H9 (cell line): ENCODE measurements around the gene ELOA. TPM values are rescaled to one million over a fixed set of nuclear protein-coding genes. Genes with fewer than 3 reads are reported as not detected.

Experiments
- DNase-seq: peaks from one replicate; pipeline ENCODE4 v3.0.0-alpha.2; 2017
- H2AFZ ChIP-seq: one replicate; pipeline ENCODE4 v1.6.1; 2013; ENCODE audit warnings: mild to moderate bottlenecking, low read length, control low read depth, moderate library complexity
- H2AK5ac ChIP-seq: 2 replicates; pipeline ENCODE4 v1.6.1; 2013; ENCODE audit warnings: low read length, control low read depth, mixed read lengths; ENCODE audit not compliant: insufficient read length
- H2BK120ac ChIP-seq: one replicate; pipeline ENCODE4 v1.6.1; 2013; ENCODE audit warnings: low read depth, mild to moderate bottlenecking, low read length, control low read depth, inconsistent platforms; ENCODE audit not compliant: poor library complexity, severe bottlenecking
- H2BK12ac ChIP-seq: 2 replicates; pipeline ENCODE4 v1.6.1; 2013; ENCODE audit warnings: low read length, control low read depth, mixed read lengths, low read depth; ENCODE audit not compliant: insufficient read length
- H2BK15ac ChIP-seq: 2 replicates; pipeline ENCODE4 v1.6.1; 2013; ENCODE audit warnings: low read depth, low read length, control low read depth
- H2BK20ac ChIP-seq: one replicate; pipeline ENCODE4 v1.6.1; 2013; ENCODE audit warnings: low read depth, mild to moderate bottlenecking, low read length, control low read depth, inconsistent platforms; ENCODE audit not compliant: poor library complexity, severe bottlenecking
- H2BK5ac ChIP-seq: 2 replicates; pipeline ENCODE4 v1.6.1; 2013; ENCODE audit warnings: low read length, control low read depth, mixed read lengths; ENCODE audit not compliant: insufficient read length
- H3K14ac ChIP-seq: 2 replicates; pipeline ENCODE4 v1.6.1; 2013; ENCODE audit warnings: low read length, control low read depth; ENCODE audit not compliant: insufficient read depth
- H3K18ac ChIP-seq: 2 replicates; pipeline ENCODE4 v1.6.1; 2013; ENCODE audit warnings: low read depth, mild to moderate bottlenecking, mixed read lengths, low read length, control low read depth; ENCODE audit not compliant: insufficient read length
- H3K23ac ChIP-seq: 2 replicates; pipeline ENCODE4 v1.6.1; 2013; ENCODE audit warnings: low read length, control low read depth, mixed read lengths, low read depth; ENCODE audit not compliant: insufficient read length
- H3K23me2 ChIP-seq: 2 replicates; pipeline ENCODE4 v1.6.1; 2013; ENCODE audit warnings: low read depth, mild to moderate bottlenecking, mixed read lengths, low read length, control low read depth; ENCODE audit not compliant: insufficient read length, poor library complexity, severe bottlenecking
- H3K27ac ChIP-seq: 2 replicates; pipeline ENCODE4 v1.5.1; 2013; ENCODE audit warnings: low read length, control low read depth, mixed read lengths, low read depth; ENCODE audit not compliant: insufficient read length
- H3K27me3 ChIP-seq: 2 replicates; pipeline ENCODE4 v1.6.1; 2013; ENCODE audit warnings: low read length, control low read depth, inconsistent platforms; ENCODE audit not compliant: insufficient read depth
- H3K4ac ChIP-seq: 2 replicates; pipeline ENCODE4 v1.6.1; 2013; ENCODE audit warnings: low read depth, mild to moderate bottlenecking, control low read depth, inconsistent platforms, low read length, moderate library complexity
- H3K4me1 ChIP-seq: 2 replicates; pipeline ENCODE4 v1.6.1; 2013; ENCODE audit warnings: low read length, control low read depth, inconsistent platforms; ENCODE audit not compliant: insufficient read depth
- H3K4me2 ChIP-seq: 2 replicates; pipeline ENCODE4 v1.6.1; 2013; ENCODE audit warnings: low read length, control low read depth, mixed read lengths; ENCODE audit not compliant: insufficient read length, insufficient read depth
- H3K56ac ChIP-seq: 2 replicates; pipeline ENCODE4 v1.6.1; 2013; ENCODE audit warnings: low read depth, mild to moderate bottlenecking, mixed read lengths, low read length, control low read depth; ENCODE audit not compliant: insufficient read length
- H3K79me1 ChIP-seq: 2 replicates; pipeline ENCODE4 v1.6.1; 2013; ENCODE audit warnings: low read depth, mild to moderate bottlenecking, moderate library complexity, low read length, control low read depth, inconsistent platforms; ENCODE audit not compliant: insufficient read depth, poor library complexity, severe bottlenecking
- H3K79me2 ChIP-seq: 2 replicates; pipeline ENCODE4 v1.6.1; 2013; ENCODE audit warnings: low read length, control low read depth, inconsistent platforms; ENCODE audit not compliant: insufficient read depth
- H3K9ac ChIP-seq: 2 replicates; pipeline ENCODE4 v1.6.1; 2013; ENCODE audit warnings: low read length, control low read depth, mixed read lengths; ENCODE audit not compliant: insufficient read length; ENCODE audit errors: extremely low read depth
- H3K9me3 ChIP-seq: one replicate; pipeline ENCODE4 v1.6.1; 2013; ENCODE audit warnings: low read depth, low read length, inconsistent platforms; ENCODE audit not compliant: control insufficient read depth
- H3T11ph ChIP-seq: one replicate; pipeline ENCODE4 v1.6.1; 2013; ENCODE audit warnings: mild to moderate bottlenecking, low read length, control low read depth, inconsistent platforms
- H4K20me1 ChIP-seq: one replicate; pipeline ENCODE4 v1.6.1; 2013; ENCODE audit not compliant: control insufficient read depth, insufficient read length, insufficient read depth
- H4K5ac ChIP-seq: 2 replicates; pipeline ENCODE4 v1.6.1; 2013; ENCODE audit warnings: low read depth, mild to moderate bottlenecking, mixed read lengths, low read length, control low read depth; ENCODE audit not compliant: insufficient read length
- H4K8ac ChIP-seq: replicated peaks from 2 replicates; pipeline ENCODE4 v1.6.1; 2013; ENCODE audit warnings: low read length, control low read depth, mixed read lengths, low read depth; ENCODE audit not compliant: insufficient read length
- H4K91ac ChIP-seq: 2 replicates; pipeline ENCODE4 v1.6.1; 2013; ENCODE audit warnings: low read depth, mild to moderate bottlenecking, moderate library complexity, mixed read lengths, low read length, control low read depth; ENCODE audit not compliant: insufficient read length
- H3K27ac Mint-ChIP-seq, 3 experiments: 2 replicates in 2 of 3; 3 replicates in 1 of 3; pipeline ENCODE4 v1.8.0; 2020 to 2021; ENCODE audit warnings: mixed read lengths in 3 of 3, mild to moderate bottlenecking in 1 of 3, moderate library complexity in 1 of 3
- H3K27me3 Mint-ChIP-seq: 2 replicates; pipeline ENCODE4 v1.8.0; 2021; ENCODE audit warnings: low read depth, mild to moderate bottlenecking, moderate library complexity, mixed read lengths
- H3K36me3 Mint-ChIP-seq, 3 experiments: 2 replicates in 2 of 3; 3 replicates in 1 of 3; pipeline ENCODE4 v1.8.0; 2020 to 2021; ENCODE audit warnings: low read depth in 3 of 3, mixed read lengths in 3 of 3; ENCODE audit not compliant: insufficient read depth in 1 of 3
- H3K4me1 Mint-ChIP-seq, 2 experiments: 2 replicates each; pipeline ENCODE4 v1.8.0; 2020; ENCODE audit warnings: mixed read lengths in 2 of 2
- H3K4me3 Mint-ChIP-seq, 2 experiments: 2 replicates in 1 of 2; 3 replicates in 1 of 2; pipeline ENCODE4 v1.8.0; 2020 to 2021; ENCODE audit warnings: mild to moderate bottlenecking in 2 of 2, mixed read lengths in 2 of 2, moderate library complexity in 1 of 2
- H3K9me3 Mint-ChIP-seq, 2 experiments: 2 replicates in 1 of 2; 3 replicates in 1 of 2; pipeline ENCODE4 v1.8.0; 2020; ENCODE audit warnings: mild to moderate bottlenecking in 2 of 2, mixed read lengths in 2 of 2, moderate library complexity in 1 of 2
- CTCF ChIP-seq: fragments of 200-600 bp; sonication (generic); conservative IDR thresholded peaks from 3 replicates; pipeline ENCODE4 v1.8.0; 2021; ENCODE audit warnings: antibody characterized with exemption, mild to moderate bottlenecking
- WGBS: extraction: QIAGEN DNeasy Blood & Tissue Kit; methylation state at CpG from one replicate; pipeline ENCODE4 v1.1.7; 2013; ENCODE audit warnings: missing lambda C conversion rate, low lambda C conversion rate, mixed read lengths; ENCODE audit not compliant: insufficient read length; ENCODE audit errors: extremely low coverage; 5-methylcytosine and 5-hydroxymethylcytosine counted together
- total RNA-seq: library from RNA; stranded (reverse); gene quantifications from 2 replicates; pipeline ENCODE4 v1.2.1, GENCODE V29; 2021

The ELOA gene
- total RNA-seq, 1 experiment from 2014 or later = 66.2 TPM

DNA sequence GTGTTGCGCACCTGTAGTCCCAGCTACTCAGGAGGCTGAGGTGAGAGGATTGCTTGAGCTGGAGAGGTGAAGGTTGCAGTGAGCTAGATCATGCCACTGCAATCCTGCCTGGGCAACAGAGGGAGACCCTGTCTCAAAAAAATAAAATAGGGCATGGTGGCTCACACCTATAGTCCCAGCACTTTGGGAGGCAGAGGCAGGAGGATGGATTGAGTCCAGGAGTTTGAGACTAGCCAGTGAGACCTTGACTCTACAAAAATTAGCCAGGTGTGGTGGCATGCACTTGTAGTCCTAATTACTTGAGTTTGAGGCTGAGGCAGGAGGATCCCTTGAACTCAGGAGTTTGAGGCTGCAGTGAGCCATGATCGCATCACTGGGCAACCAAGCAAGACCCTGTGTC, 42.0 kb upstream of the ELOA start:
- Histone ChIP-seq H3K14ac (no peak overlapping the region), H2BK120ac (no peak overlapping the region), H4K91ac (no peak overlapping the region), H2BK5ac (no peak overlapping the region), H2BK15ac (no peak overlapping the region), H3K9me3 (no peaks in the 10 kb centered on the region), H4K8ac (no peak overlapping the region), H3K18ac (no peak overlapping the region), H4K20me1 (no peaks in the 10 kb centered on the region), H3K9ac (no peak overlapping the region), H2BK20ac (no peak overlapping the region), H2AK5ac (no peak overlapping the region), H3K4ac (no peak overlapping the region), H3K27me3 (no peaks in the 10 kb centered on the region), H3K23me2 (no peaks in the 10 kb centered on the region), H2BK12ac (no peak overlapping the region), H2AFZ (no peak overlapping the region), H3K23ac (no peak overlapping the region), H3K4me1 (no peaks in the 10 kb centered on the region), H3T11ph (no peak overlapping the region), H3K27ac (no peak overlapping the region), H3K79me1 (peaks cover 8% of the 10 kb centered on the region), H3K4me2 (no peak overlapping the region), H3K79me2 (peaks cover 2% of the 10 kb centered on the region; the same call in 1 of the 2 replicates), H3K56ac (no peak overlapping the region), H4K5ac (no peak overlapping the region)
- no peaks in the 10 kb centered on the region; the same call in 1 of the 2 replicates for H3K27me3 Mint-ChIP-seq
- peaks cover 3% of the 10 kb centered on the region in 2 experiments; a peak in 3 of 4 replicates for H3K4me1 Mint-ChIP-seq
- no peak overlapping the region for H3K4me3 Mint-ChIP-seq
- H3K36me3 Mint-ChIP-seq = peaks cover 53 to 76% (median 70%) of the 10 kb centered on the region in 3 experiments
- no peak for TF ChIP-seq CTCF
- no peaks in the 10 kb centered on the region for H3K9me3 Mint-ChIP-seq
- no peak for DNase-seq
- peak overlapping the region in 2 of 3 experiments; percentile 44 to 58; a peak in 3 of 7 replicates for H3K27ac Mint-ChIP-seq
- WGBS = no CpG with 5 or more reads among the region's 2 CpGs
